Stimulated activated CD4-positive, alpha-beta T cell treated with anti-CD3 and anti-CD28 coated beads, Interleukin-2, amount 100 ng/mL, for 4 hours (primary cell): ENCODE results near the gene C1orf116.
"Not testable (repeated sequence)": the region's sequence is repeated elsewhere in the genome, so short reads cannot be mapped to it uniquely, and the experiment has no call there.

ENCODE experiments used
- DNase-seq: peaks from one replicate; pipeline ENCODE4 v3.0.0-alpha.2; 2020; ENCODE audit warnings: low read depth

C1orf116 gene

GRCh38 chr1:207058878-207059867 is 26.6 kb upstream of the C1orf116 start:
- DNase-seq, result no peak

GRCh38 chr1:207058252-207058651 is 25.7 kb upstream of the C1orf116 start:
- DNase-seq, result no peak

GRCh38 chr1:207056673-207057072 is 24.1 kb upstream of the C1orf116 start:
- DNase-seq, result no peak

GRCh38 chr1:207055386-207056001 is 22.9 kb upstream of the C1orf116 start:
- DNase-seq, result no peak

- DNase-seq, result no peak
Observed at GRCh38 chr1:207054491-207054890, 21.9 kb upstream of the C1orf116 start.

- peak; percentile 93 for DNase-seq
Observed at GRCh38 chr1:207052911-207053769, 20.6 kb upstream of the C1orf116 start, which contains the start of gene PFKFB2. Gene PFKFB2 (plus strand): TSS chr1:207053275. CDS start chr1:207054718, 1,443 bp downstream.

GRCh38 chr1:207051191-207051943 is 18.8 kb upstream of the C1orf116 start, which contains the start of gene YOD1:
Gene YOD1 (minus strand): TSS chr1:207051208. CDS start chr1:207051030, 178 bp downstream.
- no peak for DNase-seq

GRCh38 chr1:207050480-207051190 is 18.1 kb upstream of the C1orf116 start:
- DNase-seq, result peak; percentile 85

- peak; percentile 28 for DNase-seq
Observed at GRCh38 chr1:207049974-207050391, 17.4 kb upstream of the C1orf116 start.

- no peak for DNase-seq
Observed at GRCh38 chr1:207049514-207049913, 17.0 kb upstream of the C1orf116 start.

- no peak for DNase-seq
Observed at GRCh38 chr1:207049054-207049453, 16.5 kb upstream of the C1orf116 start.

- no peak for DNase-seq
Observed at GRCh38 chr1:207048041-207048440, 15.5 kb upstream of the C1orf116 start.

GRCh38 chr1:207047505-207047904 is 14.9 kb upstream of the C1orf116 start:
- DNase-seq, result no peak

GRCh38 chr1:207045453-207045852 is 12.9 kb upstream of the C1orf116 start:
- DNase-seq, result no peak

GRCh38 chr1:207041397-207041796 is 8.8 kb upstream of the C1orf116 start:
- DNase-seq, result not testable (repeated sequence)

- no peak for DNase-seq
Observed at GRCh38 chr1:207040181-207040533, 7.6 kb upstream of the C1orf116 start.

- DNase-seq, result no peak
Observed at GRCh38 chr1:207039380-207040180, 7.0 kb upstream of the C1orf116 start.

GRCh38 chr1:207036865-207037264 is 4.3 kb upstream of the C1orf116 start:
- DNase-seq, result no peak

GRCh38 chr1:207035877-207036551 is 3.5 kb upstream of the C1orf116 start:
- DNase-seq, result no peak
